AG09309 (cell line): ENCODE measurements around the gene LMBRD1.
"Not testable (repeated sequence)": the region's sequence is repeated elsewhere in the genome, so short reads cannot be mapped to it uniquely, and the experiment has no call there.

ENCODE experiments used
- DNase-seq: peaks from one replicate; pipeline ENCODE4 v3.0.0-alpha.2; 2010; ENCODE audit warnings: low read depth
- H3K4me3 ChIP-seq: 2 replicates; pipeline ENCODE4 v1.5.1; 2011; ENCODE audit warnings: mild to moderate bottlenecking, low read depth, low read length, moderate library complexity; ENCODE audit not compliant: control insufficient read depth
- TF ChIP-seq, protein P1 (sequence below): IDR thresholded peaks from 2 replicates; pipeline ENCODE4 v1.5.1; 2011; ENCODE audit warnings: mild to moderate bottlenecking, low read depth, low read length, inconsistent platforms; ENCODE audit not compliant: insufficient read depth, control insufficient read depth; ENCODE audit errors: missing control alignments

The LMBRD1 gene

GRCh38 chr6:69827276-69827893 lies 30.6 kb upstream of the LMBRD1 start:
- DNase-seq: no peak
- no peak overlapping the region for H3K4me3 ChIP-seq
- TF ChIP-seq, protein P1, sequence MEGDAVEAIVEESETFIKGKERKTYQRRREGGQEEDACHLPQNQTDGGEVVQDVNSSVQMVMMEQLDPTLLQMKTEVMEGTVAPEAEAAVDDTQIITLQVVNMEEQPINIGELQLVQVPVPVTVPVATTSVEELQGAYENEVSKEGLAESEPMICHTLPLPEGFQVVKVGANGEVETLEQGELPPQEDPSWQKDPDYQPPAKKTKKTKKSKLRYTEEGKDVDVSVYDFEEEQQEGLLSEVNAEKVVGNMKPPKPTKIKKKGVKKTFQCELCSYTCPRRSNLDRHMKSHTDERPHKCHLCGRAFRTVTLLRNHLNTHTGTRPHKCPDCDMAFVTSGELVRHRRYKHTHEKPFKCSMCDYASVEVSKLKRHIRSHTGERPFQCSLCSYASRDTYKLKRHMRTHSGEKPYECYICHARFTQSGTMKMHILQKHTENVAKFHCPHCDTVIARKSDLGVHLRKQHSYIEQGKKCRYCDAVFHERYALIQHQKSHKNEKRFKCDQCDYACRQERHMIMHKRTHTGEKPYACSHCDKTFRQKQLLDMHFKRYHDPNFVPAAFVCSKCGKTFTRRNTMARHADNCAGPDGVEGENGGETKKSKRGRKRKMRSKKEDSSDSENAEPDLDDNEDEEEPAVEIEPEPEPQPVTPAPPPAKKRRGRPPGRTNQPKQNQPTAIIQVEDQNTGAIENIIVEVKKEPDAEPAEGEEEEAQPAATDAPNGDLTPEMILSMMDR: no peak

- peak; percentile 5 for DNase-seq
- TF ChIP-seq, protein P1: no peak
- no peak overlapping the region for H3K4me3 ChIP-seq
Observed at GRCh38 chr6:69825904-69826303, 29.1 kb upstream of the LMBRD1 start.

DNA sequence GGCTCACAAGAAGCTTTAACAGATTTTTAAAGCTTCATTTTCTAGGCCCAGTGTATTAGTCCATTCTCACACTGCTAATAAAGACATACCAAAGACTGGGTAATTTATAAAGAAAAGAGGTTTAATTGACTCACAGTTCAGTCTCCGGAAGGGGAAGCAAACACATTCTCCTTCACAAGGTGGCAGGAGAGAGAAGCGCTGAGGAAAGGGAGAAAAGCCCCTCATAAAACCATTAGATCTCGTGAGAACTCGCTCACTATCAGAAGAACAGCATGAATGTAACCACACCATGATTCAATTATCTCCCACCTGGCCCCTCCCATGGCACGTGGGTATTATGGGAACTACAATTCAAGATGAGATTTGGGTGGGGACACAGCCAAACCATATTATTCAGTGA lies 27.5 kb upstream of the LMBRD1 start:
- H3K4me3 ChIP-seq, DNase-seq: not testable (repeated sequence)

- H3K4me3 ChIP-seq: no peak overlapping the region
- DNase-seq: no peak
- TF ChIP-seq, protein P1: no peak
Observed at GRCh38 chr6:69820438-69820837, 23.6 kb upstream of the LMBRD1 start.

DNA sequence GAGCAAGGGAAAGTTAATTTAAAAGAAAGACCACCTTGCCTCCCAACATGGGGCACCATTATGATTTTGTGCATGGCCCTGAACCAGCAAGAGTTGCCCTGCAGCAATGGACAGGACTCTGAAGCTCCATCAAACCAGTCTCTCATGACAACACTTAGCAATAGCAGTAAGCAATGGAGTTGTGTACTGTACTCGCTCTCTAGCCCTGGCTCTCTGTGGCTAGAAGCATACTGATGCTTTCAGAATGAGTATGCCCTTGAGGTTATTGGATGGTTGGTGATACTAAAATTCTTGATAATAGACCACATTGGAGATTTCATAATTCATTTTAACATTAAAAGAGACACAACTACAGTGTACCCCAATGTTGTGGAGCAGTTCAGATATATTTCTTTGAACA lies 23.2 kb upstream of the LMBRD1 start:
- DNase-seq: no peak
- TF ChIP-seq, protein P1: no peak
- H3K4me3 ChIP-seq: no peak overlapping the region

DNA sequence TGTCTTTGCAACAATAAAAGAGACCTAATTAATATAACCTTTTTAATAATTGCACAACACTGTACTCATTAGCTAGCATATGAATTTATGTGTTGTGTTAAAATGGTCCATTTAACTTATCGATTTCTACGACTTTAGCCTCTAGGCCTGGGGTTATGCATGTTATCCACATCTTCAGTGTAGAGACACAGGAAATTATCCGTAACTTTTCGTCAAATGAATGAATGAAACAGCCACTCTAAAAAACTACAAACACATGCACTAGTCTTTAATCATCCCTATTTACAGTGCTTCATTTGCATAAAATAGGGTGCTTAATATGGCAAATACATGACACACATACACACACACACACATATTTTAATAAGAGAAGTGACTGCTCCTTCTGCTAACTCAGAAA lies 22.3 kb upstream of the LMBRD1 start:
- DNase-seq: no peak
- no peak overlapping the region for H3K4me3 ChIP-seq
- TF ChIP-seq, protein P1: no peak

DNA sequence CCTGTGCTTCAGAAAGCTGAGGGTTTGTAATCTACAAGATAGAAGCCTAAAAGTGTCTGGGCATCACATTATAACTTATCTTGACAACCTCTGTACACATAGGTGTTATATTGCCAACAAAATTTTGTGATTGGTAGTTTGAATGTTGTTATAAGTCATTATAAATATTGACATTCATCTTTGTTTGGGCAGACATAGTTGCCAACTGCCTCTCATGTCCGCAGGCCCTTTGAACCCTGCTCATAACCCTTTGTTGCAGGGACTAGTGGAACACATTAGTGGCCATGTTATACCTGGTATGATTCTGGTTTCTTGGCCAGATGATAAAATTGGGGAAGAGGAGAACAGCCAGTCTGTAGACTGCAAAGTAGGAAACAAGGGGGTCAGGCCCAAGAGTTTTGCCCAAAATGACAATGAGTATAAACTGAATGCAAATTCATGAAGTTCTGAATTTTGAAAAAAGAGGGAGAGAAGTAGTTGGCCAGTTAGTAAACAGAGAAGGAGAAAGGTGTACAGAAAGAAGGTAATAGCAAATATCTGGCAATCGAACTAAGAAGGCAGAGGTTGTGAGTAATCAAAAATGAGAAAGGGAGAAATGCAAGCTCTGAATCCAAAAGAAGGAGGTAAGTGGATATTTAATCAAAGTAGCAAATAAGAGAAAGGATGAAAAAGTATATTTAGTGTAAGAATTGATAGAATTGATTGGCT lies 21.6 kb upstream of the LMBRD1 start:
- TF ChIP-seq, protein P1: no peak
- H3K4me3 ChIP-seq: no peak overlapping the region
- no peak for DNase-seq
